Testis (tissue), 2 donors: ENCODE data around the gene SORCS3.
"Not testable (repeated sequence)": the region's sequence is repeated elsewhere in the genome, so short reads cannot be mapped to it uniquely, and the experiment has no call there.

Source experiments
- POLR2A ChIP-seq: fragments of 450-650 bp; IDR thresholded peaks from one replicate; pipeline ENCODE4 v1.6.1; 2017; ENCODE audit warnings: antibody characterized with exemption, mild to moderate bottlenecking, moderate library complexity
- TF ChIP-seq, protein P1 (sequence below), 3 experiments: fragments of 450-650 bp in 2 of 3; fragments of 200-600 bp in 1 of 3; sonication (generic) in 1 of 3; IDR thresholded peaks; one replicate each; pipeline ENCODE4 v1.5.1; 2016 to 2019; ENCODE audit warnings: antibody characterized with exemption in 3 of 3, mild to moderate bottlenecking in 2 of 3, moderate library complexity in 1 of 3

GRCh38 chr10:104703262-104703661 lies 62.2 kb downstream of the SORCS3 start:
- TF ChIP-seq, protein P1, sequence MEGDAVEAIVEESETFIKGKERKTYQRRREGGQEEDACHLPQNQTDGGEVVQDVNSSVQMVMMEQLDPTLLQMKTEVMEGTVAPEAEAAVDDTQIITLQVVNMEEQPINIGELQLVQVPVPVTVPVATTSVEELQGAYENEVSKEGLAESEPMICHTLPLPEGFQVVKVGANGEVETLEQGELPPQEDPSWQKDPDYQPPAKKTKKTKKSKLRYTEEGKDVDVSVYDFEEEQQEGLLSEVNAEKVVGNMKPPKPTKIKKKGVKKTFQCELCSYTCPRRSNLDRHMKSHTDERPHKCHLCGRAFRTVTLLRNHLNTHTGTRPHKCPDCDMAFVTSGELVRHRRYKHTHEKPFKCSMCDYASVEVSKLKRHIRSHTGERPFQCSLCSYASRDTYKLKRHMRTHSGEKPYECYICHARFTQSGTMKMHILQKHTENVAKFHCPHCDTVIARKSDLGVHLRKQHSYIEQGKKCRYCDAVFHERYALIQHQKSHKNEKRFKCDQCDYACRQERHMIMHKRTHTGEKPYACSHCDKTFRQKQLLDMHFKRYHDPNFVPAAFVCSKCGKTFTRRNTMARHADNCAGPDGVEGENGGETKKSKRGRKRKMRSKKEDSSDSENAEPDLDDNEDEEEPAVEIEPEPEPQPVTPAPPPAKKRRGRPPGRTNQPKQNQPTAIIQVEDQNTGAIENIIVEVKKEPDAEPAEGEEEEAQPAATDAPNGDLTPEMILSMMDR (IDR thresholded peaks at IDR 0.05), result not testable (repeated sequence)
- TF ChIP-seq POLR2A, result not testable (repeated sequence)
